ENCODE data around the gene RAB4A. TPM values are rescaled to one million over a fixed set of nuclear protein-coding genes. Genes with fewer than 3 reads are reported as not detected.

The RAB4A gene
- total RNA-seq, 1 donor from 2014 or later: 44.1 TPM

- Mint-ChIP-seq H3K4me3 (no peak overlapping the region), H3K9me3 (peaks cover 16% of the 10 kb centered on the region), H3K36me3 (peaks cover 15% of the 10 kb centered on the region), H3K27ac (no peak overlapping the region), H3K27me3 (ENCODE audit: insufficient read depth, low read depth) (peaks cover 4% of the 10 kb centered on the region), H3K4me1 (peaks cover 8% of the 10 kb centered on the region)
- Histone ChIP-seq H3K4me1 (peaks cover 1% of the 10 kb centered on the region), H2AFZ (replicated peaks) (no peak overlapping the region), H3K9me3 (ENCODE audit: low read depth) (no peaks in the 10 kb centered on the region), H3K4me3 (no peak overlapping the region), H3K79me2 (ENCODE audit: low read depth) (peaks cover 4% of the 10 kb centered on the region), H3K9ac (no peak overlapping the region), H3F3A (ENCODE audit: low read depth) (peaks cover 27% of the 10 kb centered on the region), H3K27me3 (peaks cover 6% of the 10 kb centered on the region), H3K27ac (no peak overlapping the region), H3K4me2 (no peak overlapping the region), H3K36me3 (no peaks in the 10 kb centered on the region), H4K20me1 (ENCODE audit: low read depth) (peaks cover 1% of the 10 kb centered on the region)
- DNase-seq (ENCODE audit: low spot score): no peak
- TF ChIP-seq EZH2 (IDR thresholded peaks at IDR 0.05): no peak
- no peak for TF ChIP-seq EZH2phosphoT487 (IDR thresholded peaks at IDR 0.05)
- TF ChIP-seq CTCF (IDR thresholded peaks at IDR 0.05): no peak
These were observed 3.9 kb upstream of the RAB4A start for GRCh38 chr1:229266832-229267500.

- Histone ChIP-seq H3K36me3 (no peaks in the 10 kb centered on the region), H3K9ac (no peak overlapping the region), H3K27ac (no peak overlapping the region), H3K79me2 (ENCODE audit: low read depth) (peaks cover 19% of the 10 kb centered on the region), H4K20me1 (ENCODE audit: low read depth) (peaks cover 17% of the 10 kb centered on the region), H3K4me3 (no peak overlapping the region), H2AFZ (replicated peaks) (no peak overlapping the region), H3F3A (ENCODE audit: low read depth) (peaks cover 33% of the 10 kb centered on the region), H3K4me1 (peaks cover 14% of the 10 kb centered on the region), H3K27me3 (peaks cover 16% of the 10 kb centered on the region), H3K9me3 (ENCODE audit: low read depth) (no peaks in the 10 kb centered on the region), H3K4me2 (no peak overlapping the region)
- Mint-ChIP-seq H3K4me1 (peaks cover 19% of the 10 kb centered on the region), H3K4me3 (peak overlapping the region; percentile 41), H3K9me3 (peaks cover 16% of the 10 kb centered on the region), H3K27me3 (ENCODE audit: insufficient read depth, low read depth) (peaks cover 4% of the 10 kb centered on the region), H3K36me3 (peaks cover 17% of the 10 kb centered on the region), H3K27ac (peak overlapping the region; percentile 43)
- no peak for TF ChIP-seq EZH2phosphoT487 (IDR thresholded peaks at IDR 0.05)
- no peak for TF ChIP-seq EZH2 (IDR thresholded peaks at IDR 0.05)
- TF ChIP-seq CTCF (IDR thresholded peaks at IDR 0.05): no peak
- no peak for DNase-seq (ENCODE audit: low spot score)
These were observed 2.4 kb upstream of the RAB4A start for GRCh38 chr1:229268505-229268904.

GRCh38 chr1:229271448-229272159 lies 693 bp downstream of the RAB4A start:
- peak overlapping the region; percentile 99 for H3K4me3 Mint-ChIP-seq
- H3F3A ChIP-seq (ENCODE audit: low read depth): peaks cover 33% of the 10 kb centered on the region
- peaks cover 7% of the 10 kb centered on the region for H3K9me3 Mint-ChIP-seq
- H3K27ac ChIP-seq: no peak overlapping the region
- H3K27me3 Mint-ChIP-seq (ENCODE audit: insufficient read depth, low read depth): peaks cover 4% of the 10 kb centered on the region
- peak overlapping the region; percentile 30 for H3K9ac ChIP-seq
- H3K27me3 ChIP-seq: peaks cover 16% of the 10 kb centered on the region
- peak overlapping the region; percentile 87 for H3K27ac Mint-ChIP-seq
- peaks cover 17% of the 10 kb centered on the region for H3K4me1 Mint-ChIP-seq
- H3K9me3 ChIP-seq (ENCODE audit: low read depth): no peaks in the 10 kb centered on the region
- peak; percentile 63 for DNase-seq (ENCODE audit: low spot score)
- peak overlapping the region; percentile 72 for H3K4me3 ChIP-seq
- peak; percentile 33 for TF ChIP-seq CTCF (IDR thresholded peaks at IDR 0.05)
- TF ChIP-seq EZH2phosphoT487 (IDR thresholded peaks at IDR 0.05): peak; percentile 47
- no peak for TF ChIP-seq EZH2 (IDR thresholded peaks at IDR 0.05)
- no peaks in the 10 kb centered on the region for H3K36me3 ChIP-seq
- H3K79me2 ChIP-seq (ENCODE audit: low read depth): peaks cover 49% of the 10 kb centered on the region
- H3K4me2 ChIP-seq: peak overlapping the region; percentile 82
- peak overlapping the region; percentile 54 for H2AFZ ChIP-seq (replicated peaks)
- peaks cover 10% of the 10 kb centered on the region for H3K36me3 Mint-ChIP-seq
- peaks cover 44% of the 10 kb centered on the region for H4K20me1 ChIP-seq (ENCODE audit: low read depth)
- H3K4me1 ChIP-seq: peaks cover 14% of the 10 kb centered on the region
